Islet of Langerhans (tissue), 1 donor: Measurements from ENCODE around the gene AKAP17A.

Experiments
- FAIRE-seq: peaks from one replicate; lab custom pipeline; 2011; peaks lifted over from hg19 to GRCh38; lab: Jason Lieb, UNC

Gene AKAP17A

DNA sequence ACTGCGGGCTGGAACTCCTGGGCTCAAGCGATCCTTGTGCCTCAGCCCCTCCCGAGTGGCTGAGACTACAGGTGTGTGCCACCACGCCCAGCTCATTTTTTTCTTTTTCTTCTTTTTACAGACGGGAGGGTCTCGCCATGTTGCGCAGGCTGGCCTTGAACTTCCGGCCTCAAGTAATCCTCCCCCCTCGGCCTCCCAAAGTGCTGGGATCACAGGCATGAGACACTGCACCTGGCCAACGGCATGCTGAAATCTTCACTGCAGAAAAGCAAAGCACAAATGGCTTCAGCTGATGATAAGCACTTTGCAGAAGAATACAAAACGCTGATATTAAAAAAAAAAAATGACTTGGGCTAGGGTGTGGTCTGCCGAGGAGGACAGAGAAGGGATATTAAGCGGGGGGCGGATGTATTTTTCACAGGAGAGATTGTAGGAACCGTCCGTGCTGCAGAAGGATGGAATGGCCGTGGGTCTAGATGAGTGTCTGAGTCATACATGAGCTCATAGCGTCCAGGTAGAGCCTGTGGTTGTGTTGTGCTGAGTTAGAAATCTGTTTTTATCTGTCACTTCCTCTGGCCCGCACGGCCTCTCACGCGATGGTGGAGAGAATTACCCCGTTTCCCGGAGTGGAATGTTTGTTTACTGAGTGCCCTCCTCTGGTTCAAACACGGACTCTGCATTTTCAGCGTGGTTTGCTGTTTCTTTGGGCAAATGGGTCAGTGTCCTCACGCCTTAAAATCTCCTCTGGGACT, 8.5 kb upstream of the AKAP17A start:
- no peak for FAIRE-seq

GRCh38 chrX:1584237-1585011, 7.0 kb upstream of the AKAP17A start:
- no peak for FAIRE-seq

GRCh38 chrX:1587161-1587560, 4.2 kb upstream of the AKAP17A start:
- no peak for FAIRE-seq

DNA sequence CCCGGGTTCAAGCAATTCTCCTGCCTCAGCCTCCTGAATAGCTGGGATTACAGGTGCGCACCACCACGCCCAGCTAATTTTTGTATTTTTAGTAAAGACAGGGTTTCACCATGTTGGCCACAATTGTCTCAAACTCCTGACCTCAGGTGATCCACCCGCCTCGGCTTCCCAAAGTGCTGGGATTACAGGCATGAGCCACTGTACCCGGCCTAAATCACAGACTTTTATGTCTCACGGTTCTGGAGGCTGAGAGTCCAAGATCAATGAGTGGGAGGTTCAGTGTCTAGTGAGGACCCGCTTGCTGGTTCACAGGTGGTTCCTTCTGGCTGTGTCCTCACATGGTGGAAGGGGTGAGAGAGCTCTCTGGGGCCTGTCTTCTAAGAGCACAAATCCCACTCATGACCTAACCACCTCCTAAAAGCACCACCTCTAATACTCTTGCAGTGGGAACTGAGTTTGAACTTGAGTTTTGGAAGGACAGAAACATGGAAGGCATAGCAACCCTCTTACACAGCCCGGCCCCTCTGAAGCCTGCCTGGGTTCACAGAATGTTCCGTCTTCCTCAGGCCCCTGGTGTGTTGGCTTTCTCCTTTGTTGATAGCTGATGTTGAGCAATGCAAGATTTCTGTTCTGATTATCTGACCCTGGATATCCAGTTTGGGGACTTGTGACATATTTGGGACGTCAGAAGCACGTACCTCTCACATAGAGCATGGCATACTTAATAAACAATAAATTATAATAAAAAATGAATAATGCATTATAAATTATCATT, 1.9 kb upstream of the AKAP17A start:
- no peak for FAIRE-seq

DNA sequence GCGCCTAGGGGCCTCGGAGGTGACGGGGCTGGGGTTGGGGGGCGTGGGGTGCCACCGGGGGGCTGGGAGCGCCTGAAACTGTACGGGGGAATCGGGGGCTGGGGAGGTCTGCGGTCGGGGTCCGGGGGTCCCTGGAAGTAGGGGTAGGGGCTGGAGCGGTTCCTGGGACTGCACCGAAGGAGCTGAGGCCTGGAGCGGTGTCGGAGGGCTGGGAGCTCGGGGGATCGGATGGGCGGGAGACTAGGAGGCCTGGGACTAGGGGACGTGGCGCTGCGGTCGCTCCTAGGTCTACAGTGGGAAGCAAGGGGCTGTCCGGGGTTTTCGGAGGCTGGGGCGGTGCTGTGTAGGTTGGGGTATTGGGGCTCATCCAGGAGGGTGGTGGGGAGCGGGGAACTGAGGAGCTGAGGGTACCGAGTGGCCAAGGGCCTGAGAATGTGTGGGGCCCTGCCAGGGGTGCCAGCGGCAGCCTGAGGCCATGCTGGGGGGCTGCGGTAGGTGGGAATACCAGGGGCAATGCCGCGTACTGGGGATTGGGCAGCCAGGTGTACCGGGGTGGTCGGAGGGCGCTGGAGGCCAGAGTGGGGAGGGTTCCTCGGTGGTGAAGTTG, 562 bp downstream of the AKAP17A start:
- FAIRE-seq = no peak

DNA sequence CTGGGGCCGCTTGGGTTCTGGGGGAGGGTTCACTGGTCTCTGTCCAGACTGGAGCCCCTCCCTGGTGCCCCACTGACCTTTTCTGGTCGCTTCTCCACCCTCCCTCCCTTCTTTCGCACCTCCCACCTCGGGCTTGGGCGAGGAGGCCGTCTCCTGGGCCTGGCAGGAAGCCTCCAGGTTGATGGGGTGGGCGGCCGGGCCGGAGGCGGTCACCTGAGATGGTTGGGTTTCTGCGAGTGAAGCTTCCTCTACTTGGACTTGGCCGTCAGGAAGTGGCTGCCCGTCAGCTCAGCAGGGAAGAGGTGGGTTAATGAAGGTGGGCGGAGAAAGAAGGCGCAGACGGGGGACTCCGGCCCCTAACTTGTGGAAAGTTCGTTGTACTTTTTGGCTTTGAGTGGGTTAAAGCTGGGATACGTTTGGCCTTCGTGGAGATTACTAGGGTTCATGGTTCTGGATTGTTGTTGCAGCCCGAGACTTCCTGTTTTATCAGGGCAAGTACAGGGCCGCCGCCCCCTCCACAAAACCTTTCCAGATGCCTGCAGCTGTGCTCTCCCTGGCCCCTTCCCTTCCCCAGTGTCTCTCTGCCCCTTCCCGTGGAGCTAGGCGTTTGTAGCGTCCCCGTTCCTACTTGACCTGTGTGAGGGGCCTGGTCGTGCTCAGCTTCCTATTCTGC, 1.2 kb downstream of the AKAP17A start:
- no peak for FAIRE-seq

DNA sequence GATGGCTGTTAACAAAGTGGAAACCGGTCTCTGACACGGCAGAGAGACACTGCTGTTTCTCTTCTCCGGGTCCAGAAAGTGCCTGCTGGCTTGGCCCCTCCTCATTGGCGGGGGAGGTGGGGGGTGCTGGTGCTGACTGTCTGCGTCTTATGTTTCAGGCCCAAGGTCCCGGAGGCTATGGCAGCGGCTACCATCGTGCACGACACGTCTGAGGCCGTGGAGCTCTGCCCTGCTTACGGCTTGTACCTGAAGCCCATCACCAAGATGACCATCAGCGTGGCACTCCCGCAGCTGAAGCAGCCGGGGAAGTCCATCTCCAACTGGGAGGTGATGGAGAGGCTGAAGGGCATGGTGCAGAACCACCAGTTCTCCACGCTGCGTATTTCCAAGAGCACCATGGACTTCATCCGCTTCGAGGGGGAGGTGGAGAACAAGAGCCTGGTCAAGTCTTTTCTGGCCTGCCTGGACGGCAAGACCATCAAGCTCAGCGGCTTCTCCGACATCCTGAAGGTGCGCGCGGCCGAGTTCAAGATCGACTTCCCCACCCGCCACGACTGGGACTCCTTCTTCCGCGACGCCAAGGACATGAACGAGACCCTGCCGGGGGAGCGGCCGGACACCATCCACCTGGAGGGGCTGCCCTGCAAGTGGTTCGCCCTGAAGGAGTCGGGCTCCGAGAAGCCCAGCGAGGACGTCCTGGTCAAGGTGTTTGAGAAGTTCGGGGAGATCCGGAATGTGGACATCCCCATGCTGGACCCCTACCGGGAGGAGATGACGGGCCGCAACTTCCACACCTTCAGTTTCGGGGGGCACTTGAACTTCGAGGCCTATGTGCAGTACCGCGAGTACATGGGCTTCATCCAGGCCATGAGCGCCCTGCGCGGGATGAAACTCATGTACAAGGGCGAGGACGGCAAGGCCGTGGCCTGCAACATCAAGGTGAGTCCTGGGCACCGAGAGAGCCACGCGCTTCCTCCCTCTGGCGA, 2.2 kb downstream of the AKAP17A start:
- FAIRE-seq = no peak

GRCh38 chrX:1595711-1596060, 4.3 kb downstream of the AKAP17A start:
- no peak for FAIRE-seq

DNA sequence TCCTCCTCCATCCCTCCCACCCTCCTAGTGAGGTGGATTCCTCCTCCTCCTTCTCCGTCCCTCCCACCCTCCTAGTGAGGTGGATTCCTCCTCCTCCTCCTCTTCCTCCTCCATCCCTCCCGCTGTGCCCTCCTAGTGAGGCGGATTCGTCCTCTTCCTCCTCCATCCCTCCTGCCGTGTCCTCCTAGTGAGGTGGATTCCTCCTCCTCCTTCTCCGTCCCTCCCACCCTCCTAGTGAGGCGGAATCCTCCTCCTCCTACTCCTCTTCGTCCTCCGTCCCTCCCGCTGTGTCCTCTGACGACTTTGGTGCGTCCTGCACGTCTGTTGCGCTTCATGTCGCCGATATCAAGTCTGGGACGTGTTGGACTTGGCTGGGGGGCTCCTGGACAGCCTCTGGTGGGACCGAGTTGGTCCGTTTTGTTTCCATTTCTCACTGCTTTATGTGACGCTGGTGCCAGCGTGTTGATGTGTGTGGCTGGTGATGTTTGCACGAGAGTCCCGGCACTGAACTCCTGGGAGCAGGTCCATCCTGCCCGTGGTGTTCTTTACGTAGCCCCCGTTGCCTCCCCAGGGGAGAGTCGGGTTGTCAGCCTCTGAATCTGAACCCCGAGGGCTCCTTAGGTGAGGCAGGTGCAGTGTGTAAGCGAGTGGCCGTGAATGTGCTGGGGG, 5.4 kb downstream of the AKAP17A start:
- FAIRE-seq = no peak

GRCh38 chrX:1597345-1598020, 6.1 kb downstream of the AKAP17A start:
- no peak for FAIRE-seq

- no peak for FAIRE-seq
Observed at GRCh38 chrX:1598021-1598875, 6.8 kb downstream of the AKAP17A start.

DNA sequence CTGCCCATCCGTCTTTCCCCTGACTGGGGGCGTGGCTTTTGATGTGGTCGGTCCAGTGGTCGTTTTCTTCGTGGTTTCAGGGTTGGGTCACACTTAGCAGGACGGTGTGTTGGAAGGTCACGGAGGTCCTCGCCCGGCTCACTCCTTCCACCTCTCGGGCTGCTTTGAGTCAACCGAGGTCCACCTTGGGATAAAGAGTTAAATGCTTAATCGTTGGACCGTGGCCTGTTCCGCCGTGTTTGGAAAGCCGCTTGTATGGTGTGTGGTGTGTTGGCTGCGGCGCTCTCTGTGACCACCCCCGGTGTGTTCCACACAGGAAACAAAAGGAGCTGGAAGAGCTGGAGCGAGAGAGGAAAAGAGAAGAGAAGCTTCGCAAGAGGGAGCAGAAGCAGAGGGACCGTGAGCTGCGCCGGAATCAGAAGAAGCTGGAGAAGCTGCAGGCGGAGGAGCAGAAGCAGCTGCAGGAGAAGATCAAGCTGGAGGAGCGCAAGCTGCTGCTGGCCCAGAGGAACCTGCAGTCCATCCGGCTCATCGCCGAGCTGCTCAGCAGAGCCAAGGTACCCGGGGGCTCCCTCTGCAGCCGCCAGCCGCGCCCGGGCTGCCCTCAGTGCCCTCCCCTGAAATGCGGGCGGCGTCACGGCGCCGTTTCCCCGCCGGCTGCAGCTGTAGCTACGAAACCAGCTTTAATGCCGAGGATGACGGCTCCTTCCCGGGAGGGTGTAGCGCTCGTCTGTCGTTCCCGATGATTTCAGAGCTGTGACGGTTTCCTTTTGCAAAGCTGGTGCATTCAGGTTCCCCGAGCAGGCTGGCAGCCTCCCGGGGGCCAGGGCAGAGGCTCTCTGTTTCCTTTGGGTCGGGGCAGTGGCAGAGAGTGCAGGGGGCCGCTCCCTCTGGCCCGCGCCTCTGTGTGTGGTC, 7.7 kb downstream of the AKAP17A start:
- no peak for FAIRE-seq

- FAIRE-seq = no peak
Observed at GRCh38 chrX:1599791-1600405, 8.5 kb downstream of the AKAP17A start.

- FAIRE-seq = no peak
Observed at GRCh38 chrX:1600406-1601050, 9.1 kb downstream of the AKAP17A start.

- FAIRE-seq = no peak
Observed at GRCh38 chrX:1601051-1601767, 9.8 kb downstream of the AKAP17A start.

- no peak for FAIRE-seq
Observed at GRCh38 chrX:1601768-1602085, 10.3 kb downstream of the AKAP17A start.
